H7 (cell line): Measurements from ENCODE around the gene RPS25. TPM values are rescaled to one million over a fixed set of nuclear protein-coding genes. Genes with fewer than 3 reads are reported as not detected.
"Not testable (repeated sequence)": the region's sequence is repeated elsewhere in the genome, so short reads cannot be mapped to it uniquely, and the experiment has no call there.

Experiments
- DNase-seq: peaks from one replicate; pipeline ENCODE4 v3.0.0; 2012
- H3K27me3 ChIP-seq: 2 replicates; pipeline ENCODE4 v1.6.0; 2011; ENCODE audit warnings: mild to moderate bottlenecking, low read length; ENCODE audit not compliant: control insufficient read depth, insufficient read depth
- H3K36me3 ChIP-seq: replicated peaks from 2 replicates; pipeline ENCODE4 v1.5.1; 2011; ENCODE audit warnings: low read length; ENCODE audit not compliant: control insufficient read depth, insufficient read depth
- H3K4me3 ChIP-seq: 2 replicates; pipeline ENCODE4 v1.5.1; 2011; ENCODE audit warnings: low read depth, mild to moderate bottlenecking, control low read depth, low read length, moderate library complexity; ENCODE audit not compliant: insufficient read depth
- total RNA-seq: library from RNA; depleted of rRNA; stranded (reverse); fragments of >200 nt; shearing (Covaris generic); gene quantifications from 2 replicates; pipeline ENCODE4 v1.2.3, GENCODE V29; 2014

Gene RPS25
- total RNA-seq, 1 experiment from 2014 or later = 881 TPM

DNA sequence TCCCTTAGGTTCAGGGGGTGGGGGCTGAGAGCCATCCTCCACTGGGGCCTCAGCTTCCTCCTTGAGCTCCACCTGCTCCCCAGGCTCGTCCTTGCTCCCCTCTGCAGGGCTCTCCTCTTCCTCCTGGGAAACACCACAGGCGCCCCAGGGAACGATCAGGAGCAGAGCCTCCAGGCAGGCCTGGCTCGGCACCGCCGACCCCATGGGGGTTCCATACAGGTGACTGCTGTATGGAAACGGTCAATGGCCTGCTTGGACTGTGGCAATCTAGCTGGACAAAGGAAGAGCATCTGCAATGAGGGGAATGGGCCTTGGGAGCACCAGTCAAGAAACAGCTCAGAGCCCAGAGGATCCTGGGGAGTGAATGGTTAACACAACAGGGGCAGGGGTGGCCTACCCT is 30.9 kb upstream of the RPS25 start:
- H3K4me3 ChIP-seq = no peak overlapping the region
- no peak for DNase-seq
- no peaks in the 10 kb centered on the region for H3K27me3 ChIP-seq
- H3K36me3 ChIP-seq = peaks cover 67% of the 10 kb centered on the region

DNA sequence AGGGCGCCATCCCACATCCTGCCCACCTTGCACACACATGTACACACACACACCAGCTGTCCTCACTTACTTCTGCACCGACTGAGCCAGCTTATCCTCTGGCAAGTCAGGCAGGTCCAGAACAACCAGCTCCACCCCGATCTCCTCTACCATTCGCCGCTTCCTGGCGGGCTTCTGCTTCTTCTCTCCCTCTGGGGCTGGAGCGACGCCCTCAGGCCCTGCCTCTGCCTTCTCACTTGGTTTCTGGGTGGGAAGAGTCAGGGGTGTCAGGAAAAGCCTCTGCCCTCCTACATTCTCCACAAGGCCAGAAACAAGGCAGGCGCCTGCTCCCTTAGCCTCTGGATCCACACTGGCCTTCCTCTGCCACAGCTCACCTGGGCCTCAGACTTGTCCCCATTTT is 30.5 kb upstream of the RPS25 start:
- Histone ChIP-seq H3K27me3 (no peaks in the 10 kb centered on the region), H3K4me3 (no peak overlapping the region), H3K36me3 (peaks cover 63% of the 10 kb centered on the region)
- no peak for DNase-seq

DNA sequence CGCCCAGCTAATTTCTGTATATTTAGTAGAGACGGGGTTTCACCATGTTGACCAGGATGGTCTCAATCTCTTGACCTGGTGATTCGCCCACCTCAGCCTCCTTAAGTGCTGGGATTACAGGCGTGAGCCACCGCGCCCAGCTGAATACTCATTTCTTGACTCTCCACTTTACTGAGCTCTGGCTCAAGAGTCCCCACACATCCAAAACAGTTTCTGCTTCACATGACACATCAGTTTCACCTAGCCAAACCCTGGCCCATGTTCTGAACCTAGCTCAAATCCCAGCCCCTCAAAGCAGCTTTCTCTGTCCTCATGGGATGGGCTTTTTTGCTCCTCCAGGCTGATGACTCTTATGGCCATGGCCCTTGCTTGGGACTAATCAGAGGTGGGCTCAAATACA is 29.1 kb upstream of the RPS25 start:
- Histone ChIP-seq H3K36me3 (peaks cover 52% of the 10 kb centered on the region), H3K27me3 (no peaks in the 10 kb centered on the region), H3K4me3 (no peak overlapping the region)
- no peak for DNase-seq

DNA sequence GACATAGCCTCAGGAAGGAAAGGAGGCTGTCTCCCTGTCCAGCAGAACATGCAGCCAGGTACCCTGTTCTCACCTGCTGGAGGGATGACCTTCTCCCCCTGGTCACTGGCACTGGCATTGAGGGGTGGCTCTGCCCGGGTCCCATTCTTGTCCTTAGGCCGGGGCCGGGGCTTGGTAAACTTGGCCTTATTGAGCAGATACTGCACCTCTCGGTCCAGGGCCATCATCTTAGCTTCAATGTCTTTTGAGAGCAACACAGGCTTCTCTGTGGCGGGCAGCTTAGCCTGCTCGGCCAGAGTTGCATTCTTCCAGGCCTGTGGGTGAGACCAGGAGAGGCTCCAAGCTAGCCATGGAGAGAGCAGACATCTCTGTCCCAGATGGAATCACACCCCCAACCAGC is 28.3 kb upstream of the RPS25 start:
- H3K36me3 ChIP-seq = peaks cover 44% of the 10 kb centered on the region
- H3K4me3 ChIP-seq = no peak overlapping the region
- no peaks in the 10 kb centered on the region for H3K27me3 ChIP-seq
- no peak for DNase-seq

DNA sequence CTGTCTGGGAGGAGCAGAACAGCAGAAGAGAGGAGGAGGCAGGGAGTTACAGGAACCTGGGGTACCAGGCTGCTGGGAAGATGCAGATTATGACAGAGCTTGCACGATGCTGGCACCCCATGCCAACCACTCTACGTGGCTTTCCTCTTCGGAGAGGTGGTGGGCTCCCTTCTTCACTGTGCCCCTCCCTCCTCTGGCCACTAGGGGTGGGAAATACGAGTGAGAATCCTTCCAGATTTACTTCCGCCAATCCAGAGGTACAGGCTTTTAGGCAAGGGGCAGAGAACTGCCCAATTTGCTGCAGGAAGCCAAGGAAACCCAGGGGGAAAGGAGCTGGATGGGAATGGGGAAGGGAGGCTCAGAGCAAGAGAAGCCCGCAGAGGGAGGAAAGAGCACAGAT is 26.6 kb upstream of the RPS25 start:
- no peak overlapping the region for H3K4me3 ChIP-seq
- H3K27me3 ChIP-seq = no peaks in the 10 kb centered on the region
- DNase-seq = peak; percentile 78
- peaks cover 37% of the 10 kb centered on the region for H3K36me3 ChIP-seq

DNA sequence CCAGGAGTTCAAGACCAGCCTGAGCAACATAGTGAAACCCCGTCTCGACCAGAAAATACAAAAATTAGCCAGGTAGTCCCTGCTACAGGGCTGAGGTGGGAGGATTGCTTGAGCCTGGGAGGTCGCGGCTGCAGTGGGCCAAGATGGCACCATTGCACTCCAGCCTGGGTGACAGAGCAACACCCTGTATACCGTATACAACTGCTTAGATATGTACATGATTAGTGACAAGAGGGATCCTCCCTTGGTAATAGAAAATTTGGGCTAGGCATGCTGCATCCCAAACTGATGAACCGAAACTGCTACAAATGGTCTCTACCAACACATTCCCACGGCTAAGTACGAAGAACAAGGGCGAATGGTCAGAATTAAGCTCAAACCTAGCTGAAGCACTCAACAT is 24.8 kb upstream of the RPS25 start:
- Histone ChIP-seq H3K4me3 (no peak overlapping the region), H3K27me3 (no peaks in the 10 kb centered on the region), H3K36me3 (peaks cover 21% of the 10 kb centered on the region)
- no peak for DNase-seq

DNA sequence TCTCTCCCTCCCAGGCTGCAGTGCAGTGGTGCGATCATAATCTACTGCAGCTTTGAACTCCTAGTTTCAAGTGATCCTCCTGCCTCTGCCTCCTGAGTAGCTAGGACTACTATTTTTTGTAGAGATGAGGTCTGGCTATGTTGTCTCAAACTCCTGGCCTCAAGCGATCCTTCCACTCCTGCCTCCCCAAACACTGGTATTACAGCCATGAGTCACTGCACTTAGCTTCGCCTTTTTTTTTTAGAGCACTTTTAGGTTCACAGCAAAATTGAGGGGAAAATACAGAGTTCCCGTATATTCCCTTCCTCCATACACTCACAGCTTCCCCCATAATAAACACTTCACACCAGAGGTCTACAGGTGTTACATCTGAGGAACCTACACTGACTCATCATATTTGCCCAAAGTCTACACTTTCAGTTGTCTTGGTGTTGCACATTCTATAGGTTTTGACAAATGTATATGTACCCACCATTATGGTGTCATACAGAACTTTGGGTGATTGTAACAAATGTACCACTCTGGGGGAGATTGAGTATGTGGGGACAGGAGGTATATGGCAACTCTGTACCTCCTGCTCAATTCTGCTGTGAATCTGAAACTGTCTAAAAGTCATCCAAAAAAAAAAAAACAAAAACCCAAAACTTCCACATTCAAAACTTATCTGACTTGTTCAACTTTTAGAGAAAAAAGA is 23.8 kb upstream of the RPS25 start:
- H3K36me3 ChIP-seq = peaks cover 14% of the 10 kb centered on the region
- DNase-seq = no peak
- H3K27me3 ChIP-seq = no peaks in the 10 kb centered on the region
- H3K4me3 ChIP-seq = no peak overlapping the region

DNA sequence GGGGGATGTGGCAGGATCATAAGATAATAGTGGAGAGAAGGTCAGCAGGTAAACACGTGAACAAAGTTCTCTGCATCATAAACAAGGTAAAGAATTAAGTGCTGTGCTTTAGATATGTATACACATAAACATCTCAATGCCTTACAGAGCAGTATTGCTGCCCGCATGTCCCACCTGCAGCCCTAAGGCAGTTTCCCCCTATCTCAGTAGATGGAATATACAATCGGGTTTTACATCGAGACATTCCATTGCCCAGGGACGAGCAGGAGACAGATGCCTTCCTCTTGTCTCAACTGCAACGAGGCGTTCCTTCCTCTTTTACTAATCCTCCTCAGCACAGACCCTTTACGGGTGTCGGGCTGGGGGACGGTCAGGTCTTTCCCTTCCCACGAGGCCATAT is 21.3 kb upstream of the RPS25 start:
- not testable (repeated sequence) for H3K4me3 ChIP-seq, H3K27me3 ChIP-seq, H3K36me3 ChIP-seq, DNase-seq

DNA sequence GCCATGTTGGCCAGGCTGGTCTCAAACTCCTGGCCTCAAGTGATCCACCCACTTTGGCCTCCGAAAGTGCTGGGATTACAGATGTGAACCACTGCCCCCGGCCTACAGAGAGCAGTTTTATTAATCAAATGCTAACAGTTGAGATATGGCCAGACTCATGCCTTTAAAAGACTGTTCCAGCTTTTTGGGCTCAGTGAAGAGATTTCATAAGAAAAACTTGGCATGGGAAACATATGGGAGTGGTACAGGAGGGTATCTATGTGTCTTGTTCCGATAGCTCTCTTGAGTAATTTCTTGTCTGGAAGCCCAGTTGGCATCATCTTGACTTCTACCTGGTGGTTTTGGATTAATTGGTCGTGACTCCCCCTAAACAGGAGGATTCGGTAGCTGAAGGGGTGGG is 20.7 kb upstream of the RPS25 start:
- no peaks in the 10 kb centered on the region for H3K27me3 ChIP-seq
- DNase-seq = no peak
- no peaks in the 10 kb centered on the region for H3K36me3 ChIP-seq
- no peak overlapping the region for H3K4me3 ChIP-seq

DNA sequence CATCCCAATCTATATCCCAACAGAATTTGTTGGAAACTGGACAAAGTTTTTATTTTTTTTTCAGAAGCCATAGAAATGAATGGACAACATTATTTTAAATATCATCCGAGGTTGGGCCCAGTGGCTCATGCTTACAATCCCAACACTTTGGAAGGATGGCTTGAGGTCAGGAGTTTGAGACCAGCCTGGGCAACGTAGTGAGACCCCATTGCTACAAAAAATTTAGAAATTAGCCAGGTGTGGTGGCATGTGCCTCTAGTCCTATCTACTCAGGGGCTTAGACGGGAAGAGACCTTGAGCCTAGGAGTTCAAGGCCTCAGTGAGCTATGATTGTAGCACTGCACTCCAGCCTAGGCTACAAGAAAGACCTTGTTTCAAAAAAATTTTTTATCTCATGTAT is 16.7 kb upstream of the RPS25 start:
- H3K36me3 ChIP-seq = no peaks in the 10 kb centered on the region
- H3K4me3 ChIP-seq = no peak overlapping the region
- no peak for DNase-seq
- H3K27me3 ChIP-seq = no peaks in the 10 kb centered on the region

DNA sequence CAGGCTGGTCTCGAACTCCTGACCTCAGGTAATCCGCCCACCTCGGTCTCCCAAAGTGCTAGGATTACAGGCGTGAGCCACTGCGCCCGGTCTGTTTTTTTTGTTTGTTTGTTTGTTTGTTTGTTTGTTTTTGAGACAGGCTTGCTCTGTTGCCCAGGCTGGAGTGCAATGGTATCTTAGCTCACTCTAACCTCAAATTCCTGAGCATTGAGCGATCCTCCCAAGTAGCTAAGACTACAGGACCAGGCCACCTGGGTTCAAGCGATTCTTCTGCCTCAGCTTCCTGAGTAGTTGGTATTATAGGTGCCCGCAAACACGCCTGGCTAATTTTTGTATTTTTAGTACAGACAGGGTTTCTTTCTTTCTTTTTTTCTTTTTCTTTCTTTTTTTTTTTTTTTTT is 15.3 kb upstream of the RPS25 start:
- not testable (repeated sequence) for H3K36me3 ChIP-seq, DNase-seq, H3K27me3 ChIP-seq, H3K4me3 ChIP-seq

DNA sequence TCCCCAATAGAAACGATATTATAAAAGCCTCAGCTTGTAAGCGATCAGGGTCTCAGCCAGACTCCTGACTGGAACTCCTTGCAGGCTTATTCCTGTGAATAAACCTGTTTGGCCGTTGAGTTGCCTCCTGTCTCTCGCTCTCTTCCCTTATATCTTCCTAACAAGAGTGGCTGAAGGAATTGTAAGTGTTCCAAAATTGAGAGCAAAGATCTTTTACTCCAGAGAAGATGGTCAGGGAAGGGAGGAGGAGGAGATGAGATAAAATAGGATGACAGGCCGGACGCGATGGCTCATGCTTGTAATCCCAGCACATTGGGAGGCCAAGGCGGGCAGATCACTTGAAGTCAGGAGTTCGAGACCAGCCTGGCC is 13.8 kb upstream of the RPS25 start:
- H3K27me3 ChIP-seq = no peaks in the 10 kb centered on the region

DNA sequence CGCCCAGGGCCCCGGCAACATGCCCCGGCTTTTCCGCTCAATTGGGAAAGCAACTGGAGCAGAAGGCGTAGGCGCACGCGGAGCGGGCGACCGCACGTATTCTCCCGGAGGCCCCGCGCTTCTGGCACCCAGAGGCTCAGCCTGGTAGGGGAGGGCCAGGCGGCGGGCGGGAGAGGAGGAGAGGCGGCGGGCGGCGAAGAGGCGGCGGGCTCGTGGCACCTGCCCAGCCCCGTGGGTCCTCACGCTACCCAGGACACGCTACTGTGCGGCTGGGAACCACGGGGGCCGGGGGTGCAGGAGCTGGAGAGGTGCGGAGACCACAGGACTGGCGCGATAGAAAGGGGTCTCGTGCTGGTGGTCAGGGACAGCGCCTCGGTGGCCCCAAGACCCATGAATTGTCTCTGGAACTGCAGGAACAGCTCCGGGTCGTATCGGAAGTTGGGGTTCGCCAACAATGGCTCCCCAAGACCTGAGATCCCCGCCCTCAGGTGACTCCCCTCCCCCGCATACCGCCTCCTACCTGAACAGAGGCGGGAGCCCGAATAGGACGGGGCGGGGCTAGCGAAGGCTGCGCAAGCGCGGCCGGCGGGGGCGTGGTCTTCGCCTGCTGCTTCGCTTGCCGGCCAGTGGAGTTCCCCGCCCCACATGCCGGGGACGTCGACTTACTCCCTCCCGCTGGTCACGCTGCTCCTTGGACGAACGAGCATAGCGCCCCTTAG is 12.3 kb upstream of the RPS25 start, which contains the start of gene SLC37A4:
SLC37A4 (minus strand) TSS at position 549 of the 719 bp plus-strand sequence.
- Histone ChIP-seq H3K27me3 (no peaks in the 10 kb centered on the region), H3K36me3 (peaks cover 31% of the 10 kb centered on the region), H3K4me3 (peak within 1 kb of the TSS; percentile 96)
- peak; percentile 99 for DNase-seq

More for the DNA sequence above, 13.8 kb upstream of the RPS25 start:
- peaks cover 22% of the 10 kb centered on the region for H3K36me3 ChIP-seq
- DNase-seq = no peak
- H3K4me3 ChIP-seq = no peak overlapping the region

DNA sequence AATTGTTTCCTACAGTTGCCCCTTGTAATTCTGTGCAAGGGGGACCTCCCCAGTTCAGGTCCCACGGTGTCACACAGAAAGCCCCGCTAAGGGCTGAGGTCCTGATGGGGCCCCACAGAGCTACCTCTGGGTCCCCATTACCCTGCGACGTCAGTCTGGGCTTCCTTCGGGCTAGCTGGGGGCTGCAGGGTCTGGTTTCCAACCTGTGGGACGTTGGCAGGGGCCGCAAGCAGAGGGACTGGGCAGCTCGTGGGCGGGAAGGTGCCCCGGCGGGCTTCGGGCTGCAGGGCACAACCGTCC is 11.8 kb upstream of the RPS25 start:
- H3K4me3 ChIP-seq = peak overlapping the region; percentile 96
- peaks cover 35% of the 10 kb centered on the region for H3K36me3 ChIP-seq
- DNase-seq = no peak
- H3K27me3 ChIP-seq = no peaks in the 10 kb centered on the region

DNA sequence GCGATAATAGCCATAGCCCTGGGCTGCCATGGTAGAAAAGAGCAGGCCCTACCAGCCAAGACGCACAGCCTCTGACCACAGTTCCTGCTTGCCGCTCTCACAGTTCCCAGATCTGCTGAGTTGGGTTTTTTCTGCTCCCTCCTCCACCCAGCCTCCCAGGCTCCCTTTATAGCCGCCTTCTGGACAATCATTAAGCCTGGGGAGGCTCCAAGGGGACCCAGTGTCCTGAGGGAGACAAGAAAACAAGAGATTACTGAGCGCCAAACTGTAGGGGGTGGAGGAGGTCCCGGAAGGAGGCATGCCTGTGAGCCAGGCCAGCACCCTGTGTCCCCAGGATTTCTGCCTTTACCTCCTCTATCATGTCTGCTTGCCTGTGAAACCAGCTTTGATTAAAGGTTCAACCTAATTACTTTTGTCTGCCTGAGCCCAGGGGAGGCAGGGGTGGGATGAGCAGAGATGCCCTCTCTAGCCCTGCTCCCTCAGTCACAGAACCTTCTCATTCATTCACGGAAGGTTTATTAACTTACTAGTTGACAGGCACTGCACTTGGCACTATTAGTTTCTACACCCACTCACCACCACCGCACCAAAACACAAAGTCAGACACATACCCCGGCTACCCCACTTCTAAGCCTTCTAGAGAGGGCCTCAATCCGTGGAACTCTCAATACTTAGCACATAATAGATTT is 11.3 kb upstream of the RPS25 start:
- Histone ChIP-seq H3K36me3 (peaks cover 39% of the 10 kb centered on the region), H3K27me3 (no peaks in the 10 kb centered on the region), H3K4me3 (peak overlapping the region; percentile 96)
- DNase-seq = peak; percentile 52
